Adipocyte (in vitro differentiated cells): ENCODE measurements around the gene PRAMEF2.
"Not testable (repeated sequence)": the region's sequence is repeated elsewhere in the genome, so short reads cannot be mapped to it uniquely, and the experiment has no call there.

Experiments
- DNase-seq: peaks from one replicate; pipeline ENCODE4 v3.0.0-alpha.2; 2015; ENCODE audit warnings: low read depth
- H3K27me3 ChIP-seq: replicated peaks from 2 replicates; pipeline ENCODE4 v1.7.0; 2013; ENCODE audit warnings: mild to moderate bottlenecking, low read length, moderate library complexity; ENCODE audit not compliant: control insufficient read depth, insufficient read depth
- H3K36me3 ChIP-seq: 2 replicates; pipeline ENCODE4 v1.7.0; 2013; ENCODE audit warnings: low read length, mild to moderate bottlenecking, moderate library complexity; ENCODE audit not compliant: control insufficient read depth, insufficient read depth, severe bottlenecking
- H3K4me1 ChIP-seq: 2 replicates; pipeline ENCODE4 v1.7.0; 2013; ENCODE audit warnings: mild to moderate bottlenecking, low read length, moderate library complexity; ENCODE audit not compliant: control insufficient read depth, insufficient read depth
- H3K4me3 ChIP-seq: 2 replicates; pipeline ENCODE4 v1.7.0; 2013; ENCODE audit warnings: mild to moderate bottlenecking, low read length, moderate library complexity
- H3K9ac ChIP-seq: 2 replicates; pipeline ENCODE4 v1.7.0; 2013; ENCODE audit warnings: mild to moderate bottlenecking, low read length, moderate library complexity
- H3K9me3 ChIP-seq: 2 replicates; pipeline ENCODE4 v1.7.0; 2013; ENCODE audit warnings: mild to moderate bottlenecking, low read length, moderate library complexity; ENCODE audit not compliant: control insufficient read depth

The PRAMEF2 gene, protein sequence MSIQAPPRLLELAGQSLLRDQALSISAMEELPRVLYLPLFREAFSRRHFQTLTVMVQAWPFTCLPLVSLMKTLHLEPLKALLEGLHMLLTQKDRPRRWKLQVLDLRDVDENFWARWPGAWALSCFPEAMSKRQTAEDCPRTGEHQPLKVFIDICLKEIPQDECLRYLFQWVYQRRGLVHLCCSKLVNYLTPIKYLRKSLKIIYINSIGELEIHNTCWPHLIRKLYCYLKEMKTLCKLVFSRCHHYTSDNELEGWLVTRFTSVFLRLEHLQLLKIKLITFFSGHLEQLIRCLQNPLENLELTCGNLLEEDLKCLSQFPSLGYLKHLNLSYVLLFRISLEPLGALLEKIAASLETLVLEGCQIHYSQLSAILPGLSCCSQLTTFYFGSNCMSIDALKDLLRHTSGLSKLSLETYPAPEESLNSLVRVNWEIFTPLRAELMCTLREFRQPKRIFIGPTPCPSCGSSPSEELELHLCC

DNA sequence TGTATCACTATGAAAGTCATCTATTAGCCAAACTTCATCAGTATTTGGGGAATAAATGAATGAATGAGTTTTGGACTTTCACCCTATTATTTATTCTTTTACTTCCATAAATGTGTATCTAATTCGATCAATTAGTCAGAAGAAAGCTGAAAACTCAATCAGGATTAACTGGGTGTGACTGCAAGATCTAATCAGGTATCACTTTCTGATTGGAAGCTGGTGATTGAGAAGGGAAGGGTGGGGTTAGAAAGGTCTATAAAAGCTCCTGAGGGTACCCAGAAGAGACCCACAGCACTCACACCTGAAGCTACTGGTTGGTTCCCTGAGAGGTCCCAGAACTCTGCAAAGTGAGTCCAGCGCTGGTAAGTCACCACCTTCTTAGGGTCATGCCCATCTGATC is at the start of gene PRAMEF2:
Gene PRAMEF2, plus strand, starts transcription at position 301 of the 400 bp plus-strand sequence. CDS start 1,924 bp downstream, outside the sequence.
- H3K9ac ChIP-seq, H3K27me3 ChIP-seq, H3K36me3 ChIP-seq, H3K9me3 ChIP-seq, H3K4me1 ChIP-seq, DNase-seq, H3K4me3 ChIP-seq: not testable (repeated sequence)

DNA sequence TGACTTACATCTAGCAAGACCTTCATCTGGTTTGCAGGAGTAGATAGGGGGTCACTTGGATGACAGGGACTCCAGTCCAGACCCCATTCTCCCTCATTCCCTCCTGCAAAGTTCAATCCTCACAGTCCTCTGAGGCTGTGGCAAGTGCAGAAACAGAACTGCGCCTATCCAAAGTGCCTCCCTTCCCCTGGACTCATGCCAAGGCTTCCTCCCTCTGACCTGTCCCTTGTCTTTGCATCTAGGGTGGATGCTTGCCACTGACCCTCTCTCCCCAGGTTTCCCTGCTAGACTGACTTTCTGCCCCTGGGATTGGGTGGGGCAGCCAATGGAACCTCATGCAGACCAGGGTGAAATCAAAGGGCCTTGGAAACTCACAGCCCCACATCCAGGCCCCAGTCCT is 47.0 kb upstream of the PRAMEF2 start:
- no peak for DNase-seq
- H3K4me1 ChIP-seq: no peaks in the 10 kb centered on the region

DNA sequence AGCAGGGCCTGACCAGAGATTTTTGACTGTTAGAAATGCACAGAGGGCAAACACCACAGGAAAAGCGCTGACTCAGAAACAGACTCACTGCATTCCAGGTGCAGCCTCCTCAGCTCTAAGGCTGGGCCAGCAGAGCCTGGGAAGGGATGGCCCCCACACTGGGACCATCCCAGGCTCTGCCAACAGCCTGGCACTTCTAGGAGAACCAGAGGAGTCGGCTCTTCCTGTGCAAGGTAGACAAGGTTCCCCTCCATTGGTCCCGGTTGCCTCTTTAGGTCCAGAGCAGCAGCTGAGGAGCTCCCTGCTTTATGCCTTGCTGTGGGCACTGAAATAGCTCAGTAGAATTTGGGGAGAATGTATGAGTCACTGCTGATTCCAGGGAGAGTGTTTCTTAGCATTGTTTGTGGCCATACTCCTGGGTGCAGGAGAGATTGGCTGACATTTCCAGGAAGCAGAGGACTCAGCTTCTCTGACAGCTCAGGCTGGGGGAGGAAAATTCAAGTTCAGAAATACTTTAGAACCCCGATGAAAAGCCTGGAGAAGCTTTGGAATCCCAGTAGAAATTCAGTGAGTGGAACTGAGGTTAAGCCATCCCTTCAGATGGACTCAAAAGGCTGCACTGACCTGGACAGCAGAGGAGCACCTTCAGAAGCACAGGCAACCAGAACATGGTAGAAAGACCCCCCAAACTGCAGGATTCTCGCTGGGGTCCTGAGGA is 46.0 kb upstream of the PRAMEF2 start:
- DNase-seq: no peak
- Histone ChIP-seq H3K4me3 (no peak overlapping the region), H3K9me3 (no peaks in the 10 kb centered on the region), H3K36me3 (no peaks in the 10 kb centered on the region), H3K27me3 (no peaks in the 10 kb centered on the region), H3K9ac (no peak overlapping the region), H3K4me1 (no peaks in the 10 kb centered on the region)

More for the DNA sequence above, 47.0 kb upstream of the PRAMEF2 start:
- Histone ChIP-seq H3K9ac (no peak overlapping the region), H3K36me3 (no peaks in the 10 kb centered on the region), H3K27me3 (no peaks in the 10 kb centered on the region), H3K9me3 (peaks cover 6% of the 10 kb centered on the region), H3K4me3 (no peak overlapping the region)

DNA sequence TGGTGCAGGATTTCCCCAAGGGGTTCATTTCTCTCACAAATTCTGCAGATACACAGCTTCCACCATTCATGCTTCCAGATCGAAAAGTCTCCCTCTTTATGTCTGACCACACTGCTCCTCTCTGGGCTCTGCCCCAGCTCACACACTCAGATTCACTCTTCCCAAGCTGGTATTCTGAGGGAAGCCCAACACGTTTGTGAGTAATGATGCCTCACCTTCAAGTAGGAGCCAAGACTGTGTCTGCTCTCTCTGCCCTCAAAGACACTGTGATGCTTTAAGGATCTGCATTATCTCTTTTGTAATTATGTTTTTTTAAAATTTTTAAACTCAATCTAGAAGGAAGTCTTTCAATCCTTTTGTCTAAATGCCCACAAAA is 45.5 kb upstream of the PRAMEF2 start:
- Histone ChIP-seq H3K27me3 (no peaks in the 10 kb centered on the region), H3K36me3 (no peaks in the 10 kb centered on the region), H3K4me1 (no peaks in the 10 kb centered on the region), H3K4me3 (no peak overlapping the region), H3K9me3 (no peaks in the 10 kb centered on the region), H3K9ac (no peak overlapping the region)
- DNase-seq: no peak

DNA sequence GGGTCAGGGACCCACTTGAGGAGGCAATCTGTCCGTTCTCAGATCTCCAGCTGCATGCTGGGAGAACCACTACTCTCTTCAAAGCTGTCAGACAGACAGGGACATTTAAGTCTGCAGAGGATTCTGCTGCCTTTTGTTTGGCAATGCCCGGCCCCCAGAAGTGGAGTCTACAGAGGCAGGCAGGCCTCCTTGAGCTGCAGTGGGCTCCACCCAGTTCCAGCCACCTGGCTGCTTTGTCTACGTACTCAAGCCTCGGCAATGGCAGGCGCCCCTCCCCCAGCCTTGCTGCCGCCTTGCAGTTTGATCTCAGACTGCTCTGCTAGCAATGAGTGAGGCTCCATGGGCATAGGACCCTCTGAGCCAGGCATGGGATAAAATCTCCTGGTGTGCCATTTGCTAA is 37.8 kb upstream of the PRAMEF2 start:
- not testable (repeated sequence) for H3K36me3 ChIP-seq, H3K9ac ChIP-seq, DNase-seq, H3K4me1 ChIP-seq, H3K9me3 ChIP-seq, H3K4me3 ChIP-seq, H3K27me3 ChIP-seq

DNA sequence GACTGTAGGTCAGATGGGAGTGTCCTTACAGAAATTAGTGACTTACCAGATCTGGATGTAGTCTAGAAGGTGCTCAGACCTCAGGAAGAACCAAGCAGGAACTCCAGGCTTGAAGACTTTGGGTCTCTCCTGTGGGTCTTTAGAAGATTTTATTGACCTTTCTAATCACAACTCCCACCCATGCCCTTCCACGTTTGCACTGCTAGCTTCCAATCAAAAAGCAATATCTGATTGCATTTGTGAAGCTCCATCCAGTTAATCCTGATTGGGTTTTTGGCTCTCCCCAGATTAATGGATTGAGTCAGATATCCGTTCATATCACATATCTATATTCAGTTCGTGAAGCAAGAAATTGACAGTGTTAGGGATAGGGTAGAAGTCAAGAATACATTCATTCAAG is 25.6 kb upstream of the PRAMEF2 start, which contains the start of gene PRAMEF11:
Gene PRAMEF11, minus strand, starts transcription at position 101 of the 400 bp plus-strand sequence. CDS start 2,621 bp downstream, outside the sequence.
- not testable (repeated sequence) for H3K36me3 ChIP-seq, H3K4me3 ChIP-seq, H3K4me1 ChIP-seq, H3K9me3 ChIP-seq, H3K27me3 ChIP-seq, DNase-seq, H3K9ac ChIP-seq

DNA sequence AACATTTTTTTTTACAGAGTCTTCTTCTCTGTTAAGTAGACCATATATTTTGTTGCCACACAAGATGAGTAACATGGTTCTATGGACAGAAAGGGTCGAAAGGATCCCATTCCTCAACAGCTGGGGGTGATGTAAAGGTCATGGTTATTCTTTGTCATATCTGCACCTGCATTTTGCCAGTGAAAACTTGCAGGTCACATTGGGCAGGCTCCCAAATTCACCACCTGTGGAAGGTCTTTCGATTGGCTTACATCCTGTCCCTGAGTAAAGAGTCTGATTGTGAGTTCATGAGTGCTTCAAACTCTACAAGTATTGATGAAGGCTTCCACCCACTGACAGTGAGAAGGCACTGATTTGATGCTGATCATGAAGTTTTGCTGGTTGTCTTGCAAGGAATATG is 23.6 kb upstream of the PRAMEF2 start:
- not testable (repeated sequence) for DNase-seq, H3K36me3 ChIP-seq, H3K4me3 ChIP-seq, H3K27me3 ChIP-seq, H3K9ac ChIP-seq, H3K9me3 ChIP-seq, H3K4me1 ChIP-seq

DNA sequence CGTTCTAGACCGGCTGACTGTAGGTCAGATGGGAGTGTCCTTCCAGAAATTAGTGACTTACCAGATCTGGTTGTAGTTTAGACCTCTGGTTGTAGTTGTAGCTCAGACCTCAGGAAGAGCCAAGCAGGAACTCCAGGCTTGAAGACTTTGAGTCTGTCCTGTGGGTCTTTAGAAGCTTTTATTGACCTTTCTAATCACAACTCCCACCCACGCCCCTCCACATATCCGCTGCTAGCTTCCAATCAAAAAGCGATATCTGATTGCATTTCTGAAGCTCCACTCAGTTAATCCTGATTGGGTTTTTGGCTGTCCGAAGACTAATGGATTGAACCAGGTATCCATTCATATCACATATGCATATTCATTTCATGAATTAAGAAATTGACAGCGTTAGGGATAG is 8.3 kb upstream of the PRAMEF2 start, which contains the start of gene HNRNPCL1:
Gene HNRNPCL1, minus strand, starts transcription at position 101 of the 400 bp plus-strand sequence. CDS start 431 bp downstream, outside the sequence.
- H3K27me3 ChIP-seq, H3K36me3 ChIP-seq, H3K4me1 ChIP-seq, DNase-seq, H3K4me3 ChIP-seq, H3K9me3 ChIP-seq, H3K9ac ChIP-seq: not testable (repeated sequence)

DNA sequence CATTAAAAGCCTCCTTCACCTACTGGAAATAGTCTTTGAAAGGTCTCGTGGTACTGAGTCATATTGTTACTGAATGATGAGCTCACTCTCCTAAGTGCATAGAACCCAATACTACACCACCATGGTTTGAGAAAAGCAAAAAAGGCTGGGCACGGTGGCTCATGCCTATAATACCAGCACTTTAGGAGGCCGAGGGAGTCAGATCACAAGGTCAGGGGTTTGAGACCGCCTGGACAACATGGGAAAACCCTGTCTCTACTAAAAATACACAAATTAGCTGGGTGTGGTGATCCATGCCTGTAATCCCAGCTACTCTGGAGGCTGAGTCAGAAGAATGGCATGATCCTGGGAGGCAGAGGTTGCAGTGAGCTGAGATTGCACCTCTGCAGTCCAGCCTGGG is 5.1 kb upstream of the PRAMEF2 start:
- Histone ChIP-seq H3K4me3 (no peak overlapping the region), H3K27me3 (no peaks in the 10 kb centered on the region), H3K4me1 (peaks cover 4% of the 10 kb centered on the region), H3K9me3 (no peaks in the 10 kb centered on the region), H3K9ac (no peak overlapping the region), H3K36me3 (no peaks in the 10 kb centered on the region)
- DNase-seq: no peak

DNA sequence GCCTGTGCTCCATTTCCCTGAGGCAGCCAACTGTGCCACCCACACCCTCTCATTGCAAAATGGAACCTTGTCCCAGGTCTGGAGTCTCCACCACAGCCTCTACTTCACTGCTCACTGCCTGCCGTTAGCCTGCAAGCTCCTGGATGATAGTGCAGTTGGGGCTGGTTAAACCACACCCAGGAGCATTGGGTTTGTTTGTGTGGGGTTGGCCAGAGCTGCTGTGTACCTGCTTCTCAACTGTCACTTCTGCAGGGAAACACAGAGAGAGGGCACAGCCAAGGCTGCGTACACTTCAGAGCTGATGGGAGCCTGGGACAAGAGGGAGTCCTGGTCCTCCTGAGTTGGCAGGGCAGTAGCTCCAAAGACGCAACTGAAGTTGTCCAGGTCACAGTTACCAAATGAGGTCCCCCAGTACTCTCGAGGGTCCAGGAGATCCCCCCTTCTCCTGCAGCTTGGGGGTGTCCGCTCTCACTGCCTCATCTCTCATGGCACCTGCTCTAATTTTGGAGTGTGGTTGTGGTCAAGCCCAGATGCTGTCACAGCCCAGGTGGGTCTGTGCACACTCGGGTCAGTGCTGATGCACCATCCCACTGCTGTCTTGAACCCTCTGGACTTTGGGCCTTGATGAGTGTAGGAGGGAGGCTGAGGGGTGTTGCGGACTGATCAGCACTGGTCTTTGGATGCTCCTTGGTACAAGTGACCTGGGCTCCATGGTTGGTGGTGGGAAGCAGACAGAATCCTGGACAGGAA is 6.4 kb downstream of the PRAMEF2 start:
- not testable (repeated sequence) for H3K4me3 ChIP-seq, DNase-seq, H3K27me3 ChIP-seq, H3K9me3 ChIP-seq, H3K4me1 ChIP-seq, H3K36me3 ChIP-seq, H3K9ac ChIP-seq

DNA sequence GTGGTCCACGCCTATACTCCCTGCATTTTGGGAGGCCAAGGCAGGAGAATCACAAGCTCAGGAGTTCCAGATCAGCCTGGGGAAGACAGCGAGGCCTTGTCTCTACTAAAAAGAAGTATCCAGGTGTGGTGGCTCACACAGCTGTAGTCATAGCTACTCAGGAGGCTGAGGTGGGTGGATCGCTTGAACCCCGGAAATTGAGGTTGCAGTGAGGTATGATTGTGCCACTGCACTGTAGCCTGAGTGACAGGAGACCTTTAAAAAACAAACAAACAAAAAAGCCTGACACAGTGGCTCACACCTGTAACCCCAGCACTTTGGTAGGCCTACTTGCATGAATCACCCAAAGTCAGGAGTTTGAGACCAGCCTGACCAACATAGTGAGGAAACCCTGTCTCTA is 21.6 kb downstream of the PRAMEF2 start:
- H3K9ac ChIP-seq, H3K27me3 ChIP-seq, H3K4me1 ChIP-seq, DNase-seq, H3K36me3 ChIP-seq, H3K4me3 ChIP-seq, H3K9me3 ChIP-seq: not testable (repeated sequence)
